Measurements from ENCODE around the gene RASL10A.
A peak's percentile ranks its signal among the peaks of the same experiment; 100 is the strongest.

Gene RASL10A

GRCh38 chr22:29301716-29302401 lies 13.6 kb downstream of the RASL10A start:
- DNase-seq, result no peak

- DNase-seq, result no peak
Observed at GRCh38 chr22:29300807-29301601, 14.5 kb downstream of the RASL10A start.

GRCh38 chr22:29300467-29300806 lies 15.1 kb downstream of the RASL10A start:
- DNase-seq, result no peak

GRCh38 chr22:29299136-29299900 lies 16.2 kb downstream of the RASL10A start:
- DNase-seq, result no peak

GRCh38 chr22:29298641-29299040 lies 16.9 kb downstream of the RASL10A start:
- DNase-seq, result no peak

GRCh38 chr22:29292379-29292778 lies 23.1 kb downstream of the RASL10A start:
- no peak for DNase-seq

GRCh38 chr22:29291215-29291614 lies 24.3 kb downstream of the RASL10A start:
- no peak for DNase-seq

- no peak for DNase-seq
Observed at GRCh38 chr22:29290061-29290460, 25.4 kb downstream of the RASL10A start.

- DNase-seq, result no peak
Observed at GRCh38 chr22:29288837-29289236, 26.7 kb downstream of the RASL10A start.

GRCh38 chr22:29284196-29284595 lies 31.3 kb downstream of the RASL10A start:
- no peak for DNase-seq

GRCh38 chr22:29277927-29278326 lies 37.6 kb downstream of the RASL10A start:
- DNase-seq, result no peak

GRCh38 chr22:29275819-29276565 lies 39.5 kb downstream of the RASL10A start:
- DNase-seq, result peak; percentile 43

- DNase-seq, result no peak
Observed at GRCh38 chr22:29275167-29275566, 40.3 kb downstream of the RASL10A start.

GRCh38 chr22:29272624-29273023 lies 42.9 kb downstream of the RASL10A start:
- DNase-seq, result no peak

GRCh38 chr22:29270475-29271271 lies 44.8 kb downstream of the RASL10A start:
- peak; percentile 46 for DNase-seq

GRCh38 chr22:29269731-29270474 lies 45.6 kb downstream of the RASL10A start:
- no peak for DNase-seq

GRCh38 chr22:29269230-29269604 lies 46.3 kb downstream of the RASL10A start:
- DNase-seq, result no peak

GRCh38 chr22:29268511-29269229 lies 46.8 kb downstream of the RASL10A start:
- DNase-seq, result no peak

GRCh38 chr22:29267858-29268510 lies 47.5 kb downstream of the RASL10A start, which contains the start of the genes EWSR1 and RHBDD3:
EWSR1 (plus strand) TSS chr22:29268268; CDS start chr22:29268337, 69 bp downstream.
RHBDD3 (minus strand) TSS chr22:29267981; CDS start chr22:29265626, 2,355 bp downstream.
- peak; percentile 95 for DNase-seq

- DNase-seq, result no peak
Observed at GRCh38 chr22:29267462-29267857, 48.0 kb downstream of the RASL10A start.

All from kidney glomerular epithelial cell (primary cell).